GM12874 (cell line): Measurements from ENCODE around the gene NRARP.

ENCODE experiments used
- TF ChIP-seq, protein P1 (sequence below): IDR thresholded peaks from 2 replicates; pipeline ENCODE4 v1.5.1; 2011; ENCODE audit warnings: low read depth, mild to moderate bottlenecking, control low read depth, low read length, moderate library complexity; ENCODE audit not compliant: insufficient read depth

Gene NRARP

DNA sequence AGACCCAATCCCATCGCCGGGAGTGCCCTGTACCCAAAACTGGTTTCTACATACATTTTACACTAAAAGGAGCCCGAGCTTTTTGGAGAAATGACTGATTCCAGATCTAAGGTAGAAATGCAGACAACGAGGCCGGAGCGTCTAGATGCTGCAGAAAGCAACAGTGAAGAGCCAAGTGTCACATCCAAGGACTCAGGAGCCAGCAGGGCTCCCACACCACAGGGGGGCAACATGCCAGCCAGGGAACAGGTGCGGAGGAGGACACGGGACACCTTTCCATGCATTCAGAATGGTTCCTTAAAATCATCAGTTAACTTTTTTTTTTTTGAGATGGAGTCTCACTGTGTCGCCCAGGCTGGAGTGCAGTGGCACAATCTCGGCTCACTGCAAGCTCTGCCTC is 23.1 kb upstream of the NRARP start:
- TF ChIP-seq, protein P1, sequence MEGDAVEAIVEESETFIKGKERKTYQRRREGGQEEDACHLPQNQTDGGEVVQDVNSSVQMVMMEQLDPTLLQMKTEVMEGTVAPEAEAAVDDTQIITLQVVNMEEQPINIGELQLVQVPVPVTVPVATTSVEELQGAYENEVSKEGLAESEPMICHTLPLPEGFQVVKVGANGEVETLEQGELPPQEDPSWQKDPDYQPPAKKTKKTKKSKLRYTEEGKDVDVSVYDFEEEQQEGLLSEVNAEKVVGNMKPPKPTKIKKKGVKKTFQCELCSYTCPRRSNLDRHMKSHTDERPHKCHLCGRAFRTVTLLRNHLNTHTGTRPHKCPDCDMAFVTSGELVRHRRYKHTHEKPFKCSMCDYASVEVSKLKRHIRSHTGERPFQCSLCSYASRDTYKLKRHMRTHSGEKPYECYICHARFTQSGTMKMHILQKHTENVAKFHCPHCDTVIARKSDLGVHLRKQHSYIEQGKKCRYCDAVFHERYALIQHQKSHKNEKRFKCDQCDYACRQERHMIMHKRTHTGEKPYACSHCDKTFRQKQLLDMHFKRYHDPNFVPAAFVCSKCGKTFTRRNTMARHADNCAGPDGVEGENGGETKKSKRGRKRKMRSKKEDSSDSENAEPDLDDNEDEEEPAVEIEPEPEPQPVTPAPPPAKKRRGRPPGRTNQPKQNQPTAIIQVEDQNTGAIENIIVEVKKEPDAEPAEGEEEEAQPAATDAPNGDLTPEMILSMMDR = no peak

DNA sequence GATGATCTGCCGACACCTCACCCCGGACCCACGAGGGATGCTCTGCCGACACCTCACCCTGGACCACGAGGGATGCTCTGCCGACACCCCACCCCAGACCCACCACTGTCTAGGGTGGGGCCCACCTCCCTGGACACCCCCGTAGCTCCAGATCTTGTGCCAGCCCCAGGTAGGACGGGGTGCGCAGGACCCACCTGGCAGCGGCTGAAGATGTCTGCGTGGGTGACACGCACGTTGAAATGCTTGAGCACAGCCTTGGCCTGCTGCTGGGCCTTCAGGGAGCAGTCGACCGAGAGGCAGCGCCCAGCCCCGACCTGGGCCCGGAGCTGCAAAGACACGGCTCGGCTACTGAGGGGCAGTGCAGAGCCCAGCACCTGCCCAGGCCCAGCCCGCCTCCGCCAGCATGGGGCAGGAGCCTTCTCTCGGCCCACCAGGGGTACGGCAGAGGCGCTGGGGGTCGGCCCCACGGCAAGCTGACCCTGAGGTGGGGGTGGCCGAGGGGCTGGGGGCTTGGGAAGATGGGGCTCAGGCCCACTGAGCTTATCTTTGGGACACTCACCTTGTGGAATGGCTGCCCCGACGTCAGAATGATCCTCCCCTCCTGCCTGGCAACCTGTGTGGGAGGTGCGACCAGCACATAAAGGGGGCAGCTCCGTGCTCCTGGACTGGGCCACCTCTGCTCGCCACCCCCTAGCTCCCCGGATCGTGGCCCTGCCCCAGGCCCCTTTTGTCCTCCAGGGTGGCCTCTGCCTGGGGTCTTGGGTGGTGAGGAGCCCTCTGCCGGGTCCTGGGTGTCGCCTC is 21.7 kb upstream of the NRARP start:
- TF ChIP-seq, protein P1 = no peak

DNA sequence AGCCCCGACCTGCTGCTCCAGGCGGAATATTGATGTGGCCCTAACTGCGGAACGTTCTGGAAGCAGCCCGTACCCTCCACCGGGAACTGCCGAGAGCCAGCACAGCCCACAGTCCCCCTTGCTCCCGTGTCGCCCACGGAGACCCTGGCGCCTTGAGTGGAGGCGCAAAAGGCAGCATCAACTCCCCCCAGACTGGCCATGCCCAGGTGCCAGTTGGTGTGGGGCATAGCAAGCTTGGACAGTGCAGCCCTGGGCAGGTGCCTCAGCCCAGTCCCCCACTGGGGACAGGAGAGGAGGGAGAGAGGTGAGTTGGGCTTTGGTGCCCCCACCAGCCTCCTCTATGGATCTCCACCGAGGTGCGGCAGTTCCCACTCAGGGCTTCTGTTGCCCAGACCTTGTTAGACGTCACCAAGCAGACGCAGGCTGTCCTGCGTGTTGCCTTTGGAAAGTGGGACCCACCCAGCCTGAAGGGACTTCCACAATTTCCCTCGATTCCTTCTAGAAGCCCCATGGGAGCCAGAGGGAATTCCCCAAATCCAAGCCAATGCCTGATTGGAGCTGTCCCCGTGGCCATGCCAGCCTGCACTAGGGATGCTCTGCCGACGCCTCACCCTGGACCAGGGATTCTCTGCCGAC is 19.8 kb upstream of the NRARP start:
- TF ChIP-seq, protein P1 = no peak

DNA sequence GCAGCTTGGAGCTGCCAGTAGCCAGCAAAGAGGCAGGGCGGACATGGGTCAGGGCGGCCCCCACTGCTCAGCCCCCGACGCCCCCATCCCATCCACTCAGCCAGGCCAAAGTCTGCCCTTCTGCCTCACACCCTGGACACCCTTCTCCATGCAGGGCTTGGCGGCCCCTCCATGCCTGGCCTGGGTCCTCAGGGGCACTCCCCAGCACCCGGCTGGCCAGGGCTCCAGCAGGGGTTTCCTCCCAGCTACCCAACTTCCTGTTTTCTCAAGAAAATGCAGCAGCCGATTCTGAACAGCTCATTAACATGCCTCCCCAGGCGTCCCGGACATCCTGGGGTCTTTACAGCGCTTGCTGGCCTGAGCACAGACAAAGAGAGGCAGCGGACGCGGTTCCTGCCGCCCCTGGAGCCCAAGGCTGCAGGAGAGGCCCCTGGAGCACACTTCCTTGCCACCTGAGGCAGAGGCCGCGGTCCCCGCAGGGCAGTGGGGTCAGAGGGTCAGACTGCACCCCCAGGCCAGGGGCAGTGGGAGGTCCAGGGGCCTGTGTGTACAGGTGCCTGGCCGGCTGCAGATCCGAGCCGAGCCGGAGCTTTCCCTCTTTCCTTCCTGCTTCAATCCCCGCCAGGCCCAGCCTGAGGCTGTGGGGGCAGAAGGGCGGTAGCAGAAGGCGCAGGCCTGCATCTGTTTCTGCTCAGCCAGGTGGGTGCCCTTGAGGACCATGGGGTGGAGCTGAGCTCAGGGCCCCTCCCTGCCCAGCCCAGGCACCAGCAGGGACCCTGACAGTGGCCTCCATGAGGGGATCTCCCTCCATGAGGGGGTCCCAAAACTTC is 18.7 kb upstream of the NRARP start:
- TF ChIP-seq, protein P1 = no peak

DNA sequence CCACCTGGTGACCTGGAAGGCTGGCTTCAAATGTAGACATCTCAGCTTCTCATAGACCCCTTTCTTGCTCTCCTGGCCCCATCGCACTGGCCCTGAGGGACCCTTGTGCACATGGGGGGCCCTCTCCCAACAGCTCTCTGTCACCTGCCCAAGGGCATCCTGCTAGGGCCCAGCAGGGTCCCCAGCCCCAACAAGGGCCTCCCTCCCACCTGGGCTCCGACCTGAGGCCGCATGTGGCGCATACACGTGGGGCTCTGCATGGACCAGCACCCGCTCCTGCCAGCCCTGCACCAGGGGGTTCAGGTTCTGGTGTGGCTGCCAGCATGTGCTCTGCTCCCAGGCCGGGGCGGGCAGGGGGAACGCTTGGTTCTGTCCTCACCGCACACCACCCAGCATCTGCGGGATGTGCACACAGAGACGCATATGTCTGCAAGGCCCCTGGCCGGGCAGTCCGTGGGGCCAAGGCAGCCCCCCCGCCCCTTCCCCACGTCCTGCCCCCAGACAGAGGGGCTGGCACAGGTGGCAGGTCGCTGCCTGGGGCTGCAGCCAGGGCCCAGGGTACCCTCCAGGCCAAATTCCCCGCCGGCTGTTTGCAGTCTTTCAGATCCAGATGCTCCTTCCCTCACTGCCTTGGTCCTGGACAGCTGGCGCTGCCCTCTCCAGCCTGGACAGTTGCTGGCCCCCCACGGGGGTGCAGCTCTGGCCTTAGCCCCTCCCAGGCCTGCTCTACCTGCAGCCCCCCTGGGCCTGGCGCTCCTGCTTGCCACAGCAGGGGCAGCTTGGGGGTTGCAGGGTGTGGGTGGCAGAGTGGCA is 17.9 kb upstream of the NRARP start:
- TF ChIP-seq, protein P1 = no peak

DNA sequence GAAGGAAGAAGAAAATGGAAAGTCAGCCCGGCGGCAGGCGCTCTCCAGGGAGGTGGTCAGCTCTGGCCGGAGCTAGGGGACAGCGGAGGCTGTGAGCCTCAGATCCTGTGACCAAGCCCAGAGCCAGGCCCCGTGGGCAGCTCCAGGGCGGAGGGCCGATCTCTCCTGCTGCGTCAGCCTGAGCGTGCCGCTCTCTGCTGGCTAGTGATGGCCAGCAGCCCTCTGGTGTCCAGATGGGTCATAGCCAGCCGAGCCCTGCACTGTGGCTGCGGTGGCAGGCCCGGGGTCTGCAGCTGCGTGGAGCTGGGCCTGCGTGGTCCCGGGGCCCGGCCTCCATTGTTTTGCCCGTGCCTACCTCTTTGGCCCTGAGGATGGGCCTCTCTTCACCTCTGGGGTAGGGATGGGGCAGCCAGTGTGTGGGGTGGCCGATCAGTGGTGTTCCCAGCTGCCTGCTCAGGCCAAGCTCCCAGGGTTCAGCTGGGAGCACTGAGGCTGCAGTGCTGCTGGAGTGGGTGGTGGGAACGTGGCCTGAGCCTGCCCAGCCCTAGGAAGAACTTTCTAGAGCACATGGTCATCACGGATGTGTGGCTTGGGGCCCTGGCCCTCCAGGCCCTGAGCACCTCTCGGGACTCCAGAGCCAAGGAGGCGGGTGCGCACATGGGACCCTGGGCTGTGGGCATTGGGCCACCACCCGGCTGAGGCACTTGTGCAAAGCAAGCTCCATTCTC is 17.1 kb upstream of the NRARP start:
- TF ChIP-seq, protein P1 = no peak
